HG02938 (cell line): Measurements from ENCODE around the gene SPDYE3.

Source experiments
- ATAC-seq: cut with Tn5 transposase; IDR thresholded peaks from one replicate; pipeline ENCODE4 v1.9.1; 2021; ENCODE audit warnings: mild to moderate bottlenecking, moderate library complexity; ENCODE audit not compliant: unreplicated experiment

Gene SPDYE3

GRCh38 chr7:100369105-100369504, 61.6 kb downstream of the SPDYE3 start:
- ATAC-seq = peak; percentile 57

GRCh38 chr7:100370303-100370702, 62.8 kb downstream of the SPDYE3 start:
- no peak for ATAC-seq

GRCh38 chr7:100370746-100371145, 63.2 kb downstream of the SPDYE3 start:
- ATAC-seq = no peak

GRCh38 chr7:100371561-100372171, 64.2 kb downstream of the SPDYE3 start:
- ATAC-seq = no peak
